Type B pancreatic cell (in vitro differentiated cells): ENCODE data around the gene GUSB. TPM values are rescaled to one million over a fixed set of nuclear protein-coding genes. Genes with fewer than 3 reads are reported as not detected.

Experiments used
- DNase-seq: peaks from one replicate; pipeline ENCODE4 v3.0.0; 2021; ENCODE audit warnings: mixed read lengths; ENCODE audit not compliant: unreplicated experiment; ENCODE audit errors: extremely low spot score
- H3K27ac Mint-ChIP-seq: 2 replicates; pipeline ENCODE4 v1.8.0; 2021; ENCODE audit warnings: mild to moderate bottlenecking, mixed read lengths
- H3K27me3 Mint-ChIP-seq: 2 replicates; pipeline ENCODE4 v1.8.0; 2021; ENCODE audit warnings: mixed read lengths
- H3K36me3 Mint-ChIP-seq: 2 replicates; pipeline ENCODE4 v1.8.0; 2021; ENCODE audit warnings: mixed read lengths
- H3K4me1 Mint-ChIP-seq: one replicate; pipeline ENCODE4 v1.8.0; 2021; ENCODE audit warnings: mixed read lengths; ENCODE audit not compliant: unreplicated experiment
- H3K4me3 Mint-ChIP-seq: 2 replicates; pipeline ENCODE4 v1.8.0; 2021; ENCODE audit warnings: mild to moderate bottlenecking, mixed read lengths
- H3K9me3 Mint-ChIP-seq: 2 replicates; pipeline ENCODE4 v1.8.0; 2021; ENCODE audit warnings: mixed read lengths
- CTCF ChIP-seq: fragments of 200-600 bp; sonication (generic); conservative IDR thresholded peaks from 2 replicates; pipeline ENCODE4 v1.5.0; 2021; ENCODE audit warnings: antibody characterized with exemption, mild to moderate bottlenecking
- total RNA-seq: library from RNA; stranded (reverse); gene quantifications from 2 replicates; pipeline ENCODE4 v1.2.1, GENCODE V29; 2021; ENCODE audit warnings: low replicate concordance

GUSB gene
- total RNA-seq, 1 donor from 2014 or later: 53.8 TPM

GRCh38 chr7:65974876-65975275 is 7.1 kb downstream of the GUSB start:
- H3K9me3 Mint-ChIP-seq: no peaks in the 10 kb centered on the region
- no peaks in the 10 kb centered on the region for H3K27me3 Mint-ChIP-seq
- H3K4me1 Mint-ChIP-seq: no peaks in the 10 kb centered on the region
- H3K36me3 Mint-ChIP-seq: peaks cover 10% of the 10 kb centered on the region
- no peak for TF ChIP-seq CTCF
- DNase-seq: no peak
- H3K27ac Mint-ChIP-seq: no peak overlapping the region
- no peak overlapping the region for H3K4me3 Mint-ChIP-seq

DNA sequence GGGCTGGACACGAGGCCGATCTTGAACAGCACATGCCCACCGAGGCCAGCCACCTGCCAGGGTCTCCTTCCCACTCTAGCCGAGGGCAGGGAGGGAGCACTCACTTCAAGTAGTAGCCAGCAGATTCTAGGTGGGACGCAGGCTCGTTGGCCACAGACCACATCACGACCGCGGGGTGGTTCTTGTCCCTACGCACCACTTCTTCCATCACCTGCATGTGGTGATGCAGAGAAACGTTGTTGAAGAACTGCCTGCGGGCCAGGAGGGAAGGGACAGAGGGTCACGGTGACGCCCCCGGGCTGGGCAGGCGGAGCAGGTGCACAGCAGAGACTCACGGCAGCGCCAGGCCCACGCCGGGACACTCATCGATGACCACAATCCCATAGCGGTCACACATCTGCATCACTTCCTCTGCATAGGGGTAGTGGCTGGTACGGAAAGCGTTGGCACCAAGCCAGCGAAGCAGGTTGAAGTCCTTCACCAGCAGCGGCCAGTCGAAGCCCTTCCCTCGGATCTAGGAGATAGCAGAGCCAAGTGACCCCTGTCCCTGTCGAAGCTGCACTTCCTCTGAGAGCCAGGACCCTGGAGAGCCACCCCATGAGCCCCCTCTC is 7.7 kb downstream of the GUSB start:
- Mint-ChIP-seq H3K9me3 (no peaks in the 10 kb centered on the region), H3K27ac (no peak overlapping the region), H3K36me3 (peaks cover 14% of the 10 kb centered on the region), H3K27me3 (no peaks in the 10 kb centered on the region), H3K4me3 (no peak overlapping the region), H3K4me1 (no peaks in the 10 kb centered on the region)
- no peak for DNase-seq
- no peak for TF ChIP-seq CTCF

DNA sequence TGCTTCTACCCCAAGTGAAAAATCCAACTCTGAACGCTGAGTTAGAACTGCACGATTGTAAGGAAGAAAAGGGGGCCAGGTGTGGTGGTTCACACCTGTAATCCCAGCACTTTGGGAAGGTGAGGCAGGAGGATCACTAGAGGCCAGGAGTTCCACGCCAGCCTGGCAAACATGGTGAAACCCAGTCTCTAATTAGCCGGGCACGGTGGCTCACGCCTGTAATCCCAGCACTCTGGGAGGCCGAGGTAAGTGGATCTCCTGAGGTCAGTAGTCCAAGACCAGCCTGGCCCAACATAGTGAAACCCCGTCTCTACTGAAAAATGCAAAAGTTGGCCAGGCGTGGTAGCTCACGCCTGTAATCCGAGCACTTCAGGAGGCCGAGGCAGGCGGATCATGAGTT is 9.0 kb downstream of the GUSB start:
- TF ChIP-seq CTCF: no peak
- DNase-seq: no peak
- H3K4me1 Mint-ChIP-seq: no peaks in the 10 kb centered on the region
- H3K27me3 Mint-ChIP-seq: no peaks in the 10 kb centered on the region
- H3K27ac Mint-ChIP-seq: no peak overlapping the region
- no peak overlapping the region for H3K4me3 Mint-ChIP-seq
- H3K9me3 Mint-ChIP-seq: no peaks in the 10 kb centered on the region
- peaks cover 14% of the 10 kb centered on the region for H3K36me3 Mint-ChIP-seq

- H3K36me3 Mint-ChIP-seq: peaks cover 23% of the 10 kb centered on the region
- no peaks in the 10 kb centered on the region for H3K9me3 Mint-ChIP-seq
- H3K4me3 Mint-ChIP-seq: no peak overlapping the region
- H3K4me1 Mint-ChIP-seq: no peaks in the 10 kb centered on the region
- H3K27me3 Mint-ChIP-seq: no peaks in the 10 kb centered on the region
- no peak for DNase-seq
- TF ChIP-seq CTCF: no peak
- H3K27ac Mint-ChIP-seq: no peak overlapping the region
Measured at GRCh38 chr7:65971021-65971420, 11.0 kb downstream of the GUSB start.

- no peaks in the 10 kb centered on the region for H3K9me3 Mint-ChIP-seq
- peaks cover 30% of the 10 kb centered on the region for H3K36me3 Mint-ChIP-seq
- H3K27me3 Mint-ChIP-seq: no peaks in the 10 kb centered on the region
- no peak overlapping the region for H3K4me3 Mint-ChIP-seq
- DNase-seq: no peak
- H3K4me1 Mint-ChIP-seq: no peaks in the 10 kb centered on the region
- no peak overlapping the region for H3K27ac Mint-ChIP-seq
- no peak for TF ChIP-seq CTCF
Measured at GRCh38 chr7:65968256-65969185, 13.5 kb downstream of the GUSB start.
